ELF-1 (cell line): ENCODE measurements around the gene B4GALNT3.
A peak's percentile ranks its signal among the peaks of the same experiment; 100 is the strongest.

Experiments used
- DNase-seq: peaks from one replicate; pipeline ENCODE4 v3.0.0-alpha.2; 2016; ENCODE audit warnings: low read depth, low spot score

Gene B4GALNT3

GRCh38 chr12:559208-559905 is 99.6 kb downstream of the B4GALNT3 start:
- DNase-seq, result no peak

DNA sequence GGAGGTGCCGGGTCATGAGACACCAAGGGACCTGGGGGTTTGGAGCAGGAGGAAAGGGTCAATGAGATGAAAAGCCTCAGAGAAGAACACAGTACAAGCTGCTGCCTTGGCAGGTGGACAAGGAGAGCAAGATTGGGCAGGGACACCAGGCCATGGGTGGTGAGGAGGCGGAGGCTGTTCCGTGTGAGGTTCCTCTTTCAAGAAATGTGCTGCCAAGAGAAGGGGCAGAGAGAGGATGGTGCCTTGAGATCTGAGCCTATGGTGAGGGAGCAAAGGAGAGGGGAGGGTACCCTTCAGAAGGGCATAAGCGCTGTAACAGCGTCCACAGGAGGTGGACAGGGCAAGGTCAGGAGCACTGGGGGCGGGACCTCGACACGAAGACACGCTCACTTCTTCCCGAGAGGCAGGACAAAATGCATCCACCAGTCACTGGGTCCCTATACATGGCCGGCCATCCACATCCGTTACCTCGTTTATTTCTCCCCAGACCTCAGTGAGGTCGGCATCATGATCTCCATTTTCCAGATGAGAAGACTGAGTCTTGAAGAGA is 100.2 kb downstream of the B4GALNT3 start:
- no peak for DNase-seq

DNA sequence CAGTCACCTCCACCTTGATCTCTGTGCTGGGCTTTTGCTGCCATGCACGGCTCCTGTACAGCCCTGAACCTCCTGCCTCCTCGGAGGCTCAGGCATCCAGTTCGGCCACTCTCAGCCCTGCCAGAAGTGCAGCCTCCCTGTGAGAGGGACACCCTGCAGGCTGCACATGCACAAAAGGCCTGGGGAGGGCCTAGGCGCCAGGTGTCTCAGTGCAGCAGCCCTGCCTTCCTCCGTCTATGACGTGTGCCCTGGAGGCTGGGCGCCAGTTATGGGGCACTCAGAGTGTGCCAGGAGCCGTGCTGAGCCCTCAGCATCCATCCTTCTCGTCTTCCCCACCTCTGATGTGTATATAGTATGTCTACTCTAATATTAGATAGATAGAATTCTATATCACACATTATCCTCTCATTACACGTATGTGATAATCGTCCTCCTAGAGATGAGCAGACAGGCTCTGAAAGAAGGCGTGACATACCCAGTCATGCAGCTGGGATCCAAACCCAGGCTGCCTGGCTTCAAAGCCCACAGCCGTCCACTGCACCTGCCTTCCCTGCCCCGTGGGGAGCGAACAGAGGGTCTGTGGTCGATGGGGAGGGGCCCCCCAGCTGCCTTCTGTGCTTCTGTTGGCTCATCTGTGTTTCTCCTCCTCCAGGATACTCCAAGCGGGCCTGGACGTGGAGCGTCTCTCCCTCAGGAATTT is 101.1 kb downstream of the B4GALNT3 start:
- DNase-seq, result no peak

DNA sequence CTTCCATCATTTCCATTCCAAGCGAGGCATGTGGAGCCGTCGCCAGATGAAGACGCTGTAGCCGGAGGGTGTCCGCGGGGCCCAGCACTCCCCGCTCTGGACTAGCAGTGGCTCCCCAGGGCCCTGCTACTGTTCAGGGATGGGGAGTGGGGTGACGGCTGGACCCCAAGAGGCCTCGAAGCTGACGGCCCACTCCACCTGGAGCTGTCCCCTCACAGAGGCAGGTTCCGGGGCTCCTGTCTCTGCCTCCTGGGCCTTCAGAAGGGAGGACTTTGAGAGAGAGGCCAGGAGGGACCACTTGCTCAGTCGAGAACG is 101.6 kb downstream of the B4GALNT3 start:
- DNase-seq, result no peak

- DNase-seq, result no peak
Measured at GRCh38 chr12:561908-562593, 102.3 kb downstream of the B4GALNT3 start.

DNA sequence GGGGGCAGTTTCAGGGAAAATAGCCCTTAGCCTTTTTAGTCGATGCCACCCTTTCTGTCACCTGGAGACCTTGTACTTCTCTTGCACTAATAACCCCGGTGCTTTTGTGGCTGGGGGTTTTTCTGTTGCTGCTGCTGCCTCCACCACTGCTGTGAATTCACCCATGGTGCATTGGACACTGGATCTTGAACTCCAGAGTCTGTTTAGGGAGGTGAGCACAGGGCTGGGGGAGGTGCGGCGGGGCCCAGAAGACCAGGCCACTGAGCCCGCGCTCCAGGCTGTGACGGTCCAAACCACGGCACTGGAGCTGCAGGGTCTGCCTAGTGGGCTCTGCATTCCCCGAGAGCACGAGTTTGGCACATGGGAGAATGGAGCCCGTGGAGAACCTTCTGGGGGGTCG is 102.9 kb downstream of the B4GALNT3 start:
- no peak for DNase-seq

- no peak for DNase-seq
Measured at GRCh38 chr12:563250-563781, 103.6 kb downstream of the B4GALNT3 start.

GRCh38 chr12:563787-564298 is 104.1 kb downstream of the B4GALNT3 start:
- no peak for DNase-seq

DNA sequence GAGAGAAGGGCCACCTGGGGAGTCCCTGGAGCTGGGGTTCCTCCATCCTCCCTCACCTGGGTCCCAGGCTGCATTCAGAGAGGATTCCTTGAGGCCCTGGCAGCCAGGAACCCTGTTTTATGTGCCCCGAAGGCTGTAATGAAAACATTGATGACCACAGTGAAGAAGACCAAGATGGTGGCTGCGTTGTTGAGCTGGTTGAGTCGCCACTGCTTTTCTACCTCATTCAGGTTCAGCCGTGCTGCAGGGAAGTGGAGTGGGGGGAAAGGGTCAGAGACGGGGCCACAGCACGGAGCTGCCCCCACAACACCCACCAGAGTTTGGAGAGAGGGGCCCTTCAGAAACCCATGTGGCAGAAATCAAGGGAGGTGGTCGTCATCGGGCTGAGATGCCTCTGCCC is 105.4 kb downstream of the B4GALNT3 start:
- DNase-seq, result no peak

DNA sequence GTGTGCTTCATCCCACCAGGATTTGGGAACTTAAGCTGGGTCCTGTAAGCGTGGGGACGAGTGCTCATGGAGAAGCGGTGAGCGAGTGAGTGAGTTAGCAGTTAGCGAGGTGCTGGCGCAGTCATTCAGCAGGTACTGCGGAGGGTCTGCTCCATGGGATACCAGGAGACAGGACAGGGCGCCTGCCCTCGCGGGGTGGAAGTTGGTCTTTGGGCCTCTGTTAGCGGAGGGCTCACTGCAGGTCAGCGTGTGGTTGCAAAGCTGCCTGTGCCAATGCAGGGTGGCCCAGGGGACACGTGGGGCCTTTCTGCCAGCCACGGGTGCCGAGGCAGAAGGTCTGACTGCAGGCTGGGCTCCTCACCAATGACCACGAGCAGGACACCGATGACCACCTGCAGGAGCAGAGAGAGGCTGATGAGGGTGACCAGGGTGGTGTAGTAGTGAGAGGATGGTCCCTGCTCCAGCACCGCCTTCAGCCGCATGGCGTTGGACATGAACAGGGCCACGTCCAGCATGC is 105.9 kb downstream of the B4GALNT3 start:
- no peak for DNase-seq

DNA sequence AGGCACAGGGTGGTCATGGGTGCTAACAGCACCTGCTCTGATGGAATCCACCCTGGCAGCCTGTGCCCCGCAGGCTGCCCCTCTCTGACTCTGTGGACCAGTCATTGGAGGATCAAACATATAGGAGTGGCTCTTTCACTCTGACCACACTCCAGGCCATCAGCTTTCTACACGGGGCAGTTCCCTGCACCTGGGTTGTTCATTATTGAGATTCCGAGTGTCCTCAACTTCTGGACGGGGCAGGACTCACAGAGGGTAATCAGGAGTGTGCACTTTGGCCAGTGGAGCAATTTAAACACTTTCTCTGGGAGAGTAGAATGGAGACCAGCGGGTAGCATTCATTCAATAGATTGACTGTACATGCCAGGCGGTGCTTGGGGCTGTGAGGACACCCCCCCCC is 108.7 kb downstream of the B4GALNT3 start:
- no peak for DNase-seq

- DNase-seq, result no peak
Measured at GRCh38 chr12:569091-569676, 109.4 kb downstream of the B4GALNT3 start.

GRCh38 chr12:569803-570434 is 110.2 kb downstream of the B4GALNT3 start:
- DNase-seq, result peak; percentile 84

GRCh38 chr12:570435-570920 is 110.7 kb downstream of the B4GALNT3 start:
- peak; percentile 90 for DNase-seq

DNA sequence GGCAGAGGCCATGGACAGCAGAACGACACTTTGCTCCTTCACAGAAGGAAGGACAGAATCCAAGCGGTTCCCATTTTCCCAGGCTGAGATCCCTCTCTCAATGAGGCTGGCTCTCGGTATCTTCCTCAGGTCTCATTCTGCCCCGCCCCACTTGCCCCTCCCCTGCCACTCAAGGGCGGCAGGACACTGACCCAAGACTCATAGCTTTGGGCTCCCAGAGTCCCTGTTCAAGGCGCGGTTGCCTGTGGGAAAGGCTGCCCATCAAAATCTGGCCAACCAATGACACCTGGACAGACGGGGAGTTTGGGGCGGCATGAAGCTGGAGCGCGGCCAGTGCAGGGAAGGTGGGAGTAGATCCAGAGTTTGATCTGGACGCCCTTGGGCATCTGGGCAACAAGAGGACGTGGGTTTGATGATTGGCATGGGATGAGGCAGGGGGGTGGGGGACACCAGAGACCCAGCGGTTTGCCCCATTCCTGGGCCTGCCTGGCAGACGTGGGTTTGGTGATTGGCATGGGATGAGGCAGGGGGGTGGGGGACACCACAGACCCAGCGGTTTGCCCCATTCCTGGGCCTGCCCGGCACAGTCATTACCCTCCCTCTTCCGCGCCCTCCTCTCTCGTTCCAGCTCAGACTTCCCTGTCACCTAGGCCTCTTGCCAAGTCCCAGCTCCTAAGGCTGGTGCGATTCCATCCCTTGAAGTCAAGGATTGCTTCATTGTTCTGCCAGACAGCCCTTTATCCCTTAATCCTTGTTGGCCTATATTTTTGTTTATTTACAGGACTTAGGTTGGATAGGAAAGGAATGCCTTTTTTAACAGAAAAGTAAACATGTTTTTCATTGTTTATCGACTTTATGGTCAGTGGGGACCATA is 111.4 kb downstream of the B4GALNT3 start:
- DNase-seq, result peak; percentile 69

GRCh38 chr12:571795-572531 is 112.2 kb downstream of the B4GALNT3 start:
- peak; percentile 53 for DNase-seq

GRCh38 chr12:572532-572899 is 112.8 kb downstream of the B4GALNT3 start:
- DNase-seq, result no peak

DNA sequence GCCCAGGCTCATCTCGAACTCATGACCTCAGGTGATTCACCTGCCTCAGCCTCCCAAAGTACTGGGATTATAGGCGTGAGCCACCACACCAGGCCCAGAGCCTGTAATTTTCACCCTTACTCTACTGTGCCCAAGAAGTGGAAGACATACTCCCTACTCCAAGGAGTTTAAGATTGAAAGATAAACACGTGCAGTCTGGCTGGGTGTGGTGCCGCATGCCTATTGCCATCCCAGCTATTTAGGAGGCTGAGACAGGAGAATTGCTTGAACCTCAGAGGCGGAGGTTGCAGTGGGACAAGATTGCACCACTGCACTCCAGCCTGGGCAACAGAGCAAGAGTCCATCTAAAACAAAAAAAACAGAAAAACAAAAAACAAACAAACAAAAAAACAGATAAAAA is 113.5 kb downstream of the B4GALNT3 start:
- DNase-seq, result no peak

GRCh38 chr12:574475-575128 is 114.9 kb downstream of the B4GALNT3 start:
- DNase-seq, result no peak
